Activated CD4-positive, alpha-beta T cell treated with anti-CD3 and anti-CD28 coated beads for 48 hours (primary cell): ENCODE measurements around the gene SEPTIN5.
"Not testable (repeated sequence)": the region's sequence is repeated elsewhere in the genome, so short reads cannot be mapped to it uniquely, and the experiment has no call there.

Source experiments
- DNase-seq: peaks from one replicate; pipeline ENCODE4 v3.0.0-alpha.2; 2020

Gene SEPTIN5

DNA sequence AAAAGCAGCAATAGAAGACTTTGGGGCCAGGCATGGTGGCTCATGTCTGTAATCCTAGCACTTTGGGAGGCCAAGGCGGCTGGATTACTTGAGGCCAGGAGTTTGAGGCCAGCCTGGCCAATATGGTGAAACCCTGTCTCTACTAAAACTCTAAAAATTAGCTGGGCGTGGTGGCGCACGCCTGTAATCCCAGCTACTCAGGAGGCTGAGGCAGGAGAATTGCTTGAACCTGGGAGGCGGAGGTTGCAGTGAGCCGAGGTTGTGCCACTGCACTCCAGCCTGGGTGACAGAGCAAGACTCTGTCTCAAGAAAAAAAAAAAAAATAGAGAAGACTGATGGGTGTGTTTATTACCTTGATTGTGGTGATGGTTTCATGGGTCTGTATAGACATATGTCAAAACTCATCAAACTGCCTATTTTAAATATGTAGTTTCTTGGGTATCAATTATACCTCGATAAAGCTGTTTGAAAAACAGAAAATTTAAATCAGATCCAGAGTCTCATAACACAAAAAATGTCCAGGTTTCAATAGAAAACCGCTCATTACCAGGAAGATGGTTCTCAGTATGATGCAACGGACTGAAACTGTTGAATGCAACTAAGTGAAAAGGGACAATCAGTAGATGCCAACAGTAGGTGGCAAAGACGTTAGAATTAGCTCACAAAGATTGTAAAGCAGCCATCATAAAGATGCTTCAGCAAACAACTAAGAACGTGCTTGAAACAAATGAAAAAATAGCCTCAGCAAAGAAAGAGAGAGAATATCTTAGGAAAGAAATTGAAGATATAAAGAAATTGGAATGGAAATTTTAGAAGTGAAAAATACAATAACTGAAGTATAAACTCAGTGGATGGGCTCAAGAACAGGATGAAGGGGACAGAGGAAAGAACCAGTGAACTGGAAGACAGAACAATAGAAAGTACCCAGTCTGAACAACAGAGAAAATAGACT is 33.1 kb upstream of the SEPTIN5 start:
- DNase-seq = no peak

DNA sequence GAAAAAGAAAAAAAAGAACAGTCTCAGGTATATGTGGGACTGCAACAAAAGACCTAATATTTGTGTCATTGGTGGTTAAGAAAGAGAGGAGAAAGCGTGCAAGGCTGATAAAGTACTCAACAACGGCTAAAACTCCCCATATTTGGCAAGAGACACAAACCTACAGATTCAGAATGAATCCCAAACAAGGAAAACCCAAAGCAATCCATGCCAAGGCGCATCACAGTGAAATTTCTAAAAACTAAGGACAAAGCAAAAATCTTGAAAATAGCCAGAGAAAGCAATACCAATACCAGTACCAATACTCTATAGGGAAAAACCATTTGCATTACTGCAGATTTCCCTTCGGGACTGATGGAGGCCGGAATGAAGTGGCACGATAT is 32.4 kb upstream of the SEPTIN5 start:
- no peak for DNase-seq

DNA sequence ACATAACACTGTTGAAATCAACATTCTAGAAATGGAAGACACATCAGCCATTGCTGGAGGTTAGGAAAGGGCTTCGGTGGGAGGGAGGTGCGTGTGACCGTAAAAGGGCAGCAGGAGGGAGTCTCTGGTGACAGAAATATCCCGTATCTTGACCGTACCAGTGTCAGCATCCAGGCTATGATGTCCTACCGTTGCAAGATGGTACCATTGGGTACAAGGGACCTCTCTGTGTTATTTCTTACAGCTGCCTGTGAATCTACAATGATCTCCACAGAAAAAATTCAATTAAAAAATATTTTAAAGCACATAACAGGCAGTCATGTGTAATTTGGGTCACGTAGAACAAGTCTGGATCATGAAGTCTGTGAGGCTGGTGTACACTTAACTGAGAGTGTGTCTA is 27.4 kb upstream of the SEPTIN5 start:
- DNase-seq = no peak

DNA sequence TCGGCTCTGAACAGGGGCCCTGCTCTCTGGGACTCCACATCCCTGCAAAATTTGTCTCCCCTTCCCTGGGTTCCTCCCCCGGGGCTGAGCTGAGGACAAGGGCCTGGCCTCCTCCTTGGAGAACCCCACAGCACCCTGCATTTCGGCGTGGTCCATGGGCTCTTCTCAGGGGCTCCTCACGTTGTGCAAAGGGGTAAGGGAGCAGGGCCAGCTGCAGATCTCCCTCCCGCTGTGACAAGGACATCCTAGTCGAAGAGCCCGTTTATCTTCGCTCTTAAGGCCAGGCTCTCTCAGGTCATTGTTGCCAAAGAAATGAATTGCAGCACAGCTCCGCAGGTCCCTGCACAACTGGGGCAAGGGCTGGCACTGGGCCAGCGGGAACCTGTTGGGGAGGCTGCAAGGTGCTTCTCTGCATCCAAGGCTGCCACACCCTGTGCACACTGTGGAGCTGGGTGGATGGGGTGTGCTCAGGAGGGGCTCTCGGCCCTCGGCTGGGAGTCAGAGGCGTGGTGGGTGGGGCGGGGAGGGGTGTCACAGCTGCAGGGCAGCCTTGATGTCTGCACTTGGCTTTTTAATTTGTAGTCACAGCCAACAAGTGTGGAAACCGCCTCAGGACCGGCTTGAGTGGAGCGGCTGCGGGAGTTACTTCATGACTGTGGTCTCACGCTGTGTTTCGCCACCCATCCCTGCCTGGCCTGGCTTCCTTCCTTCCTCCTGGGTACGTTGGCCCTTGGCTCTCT is 26.6 kb upstream of the SEPTIN5 start:
- no peak for DNase-seq

DNA sequence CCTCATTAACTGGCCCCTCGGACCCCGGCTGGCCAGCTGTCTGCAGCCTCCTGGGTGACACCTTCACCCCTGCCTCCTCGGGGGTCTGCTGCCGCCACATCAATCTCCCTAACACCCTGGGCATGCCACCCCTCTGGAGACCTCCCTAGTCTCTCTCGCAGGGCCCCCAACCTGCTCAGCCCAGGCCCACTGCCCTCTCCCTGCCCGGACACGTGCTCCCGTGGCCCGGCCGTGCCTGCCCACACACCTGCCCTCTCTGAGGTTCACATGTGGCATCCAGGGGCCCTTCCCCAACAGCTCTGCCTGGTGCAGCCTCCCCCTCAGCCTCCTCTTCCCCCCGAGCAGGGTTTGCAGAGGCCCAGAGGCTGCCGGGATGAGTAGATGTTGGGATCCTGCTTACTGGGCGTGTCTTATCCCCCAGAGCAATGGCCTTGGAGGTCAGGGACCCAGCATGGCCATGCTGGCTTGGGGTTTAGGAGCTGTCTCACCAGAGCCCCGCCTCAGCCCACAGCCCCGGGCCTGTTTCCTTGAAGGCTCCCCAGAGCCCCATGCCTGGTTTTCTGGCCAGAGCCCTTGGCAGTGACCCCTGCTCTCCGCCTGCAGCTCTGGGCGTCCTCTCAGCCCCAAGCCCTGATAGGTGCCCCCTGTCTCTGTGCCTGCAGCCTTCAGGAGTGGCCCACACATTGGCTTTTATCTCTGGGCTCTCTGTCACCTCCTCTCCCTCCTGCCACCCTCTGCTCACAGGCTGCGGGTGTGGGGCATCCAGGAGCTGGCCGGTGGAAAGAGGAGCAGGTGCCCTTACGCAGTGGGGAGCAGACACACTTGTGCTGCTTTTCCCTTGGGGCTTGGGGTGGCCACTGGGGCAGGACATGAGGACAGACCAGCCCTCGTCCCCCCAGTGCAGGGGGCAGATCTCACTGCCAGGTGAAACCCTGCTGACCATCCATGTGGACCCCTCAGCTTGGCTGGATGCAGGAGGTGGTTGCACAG is 25.7 kb upstream of the SEPTIN5 start:
- no peak for DNase-seq

DNA sequence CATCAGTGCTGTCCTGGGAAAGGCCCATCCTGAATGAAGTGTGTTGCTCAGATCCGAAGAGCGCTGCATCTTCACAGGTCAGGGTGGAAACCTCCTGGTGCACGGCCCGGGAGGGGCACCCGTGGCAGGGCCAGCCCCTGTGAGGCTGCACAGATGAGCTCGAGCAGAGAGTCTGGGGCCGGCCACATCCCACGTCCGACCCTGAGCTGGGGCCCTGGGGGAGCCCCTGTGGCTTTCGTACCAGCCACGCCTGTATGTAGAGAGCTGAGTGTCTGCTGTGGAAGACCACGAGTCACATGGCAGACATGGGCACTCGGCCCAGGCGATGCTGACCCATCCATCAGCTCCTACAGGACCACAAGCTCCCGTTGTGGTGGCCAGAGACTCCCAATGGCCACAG is 24.9 kb upstream of the SEPTIN5 start:
- DNase-seq = no peak

DNA sequence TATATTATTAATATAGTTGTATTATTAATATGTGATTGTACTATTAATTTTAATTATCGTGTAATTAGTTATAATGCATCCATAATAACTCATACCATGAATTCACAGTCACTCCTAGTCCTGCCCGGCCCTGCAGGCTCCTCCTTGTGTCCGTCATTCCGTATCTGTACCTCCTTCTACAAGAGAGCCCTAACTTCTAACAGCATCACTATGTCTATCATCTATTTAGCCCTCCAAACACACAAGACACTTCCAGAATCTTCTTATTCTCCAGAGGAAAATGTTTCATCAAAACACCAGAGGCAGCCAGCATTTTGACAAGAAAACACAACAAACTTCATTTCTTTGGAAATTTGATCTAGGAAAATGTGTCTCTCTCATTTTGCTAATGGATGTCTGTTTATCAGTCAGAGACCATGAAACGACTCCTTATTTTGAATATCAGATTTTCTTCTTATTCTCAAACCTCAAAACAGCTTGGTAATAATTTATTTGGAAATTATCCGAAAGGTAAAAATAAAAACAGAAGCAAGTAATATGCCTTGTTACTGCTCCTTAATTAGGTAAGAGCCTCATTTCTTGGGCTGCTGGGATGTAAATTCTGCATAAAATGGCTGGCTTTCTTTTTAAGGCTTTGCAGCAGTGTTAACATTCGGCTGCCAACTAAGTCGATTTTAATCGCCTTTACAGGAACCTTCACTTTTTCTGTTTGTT is 23.1 kb upstream of the SEPTIN5 start:
- DNase-seq = no peak

DNA sequence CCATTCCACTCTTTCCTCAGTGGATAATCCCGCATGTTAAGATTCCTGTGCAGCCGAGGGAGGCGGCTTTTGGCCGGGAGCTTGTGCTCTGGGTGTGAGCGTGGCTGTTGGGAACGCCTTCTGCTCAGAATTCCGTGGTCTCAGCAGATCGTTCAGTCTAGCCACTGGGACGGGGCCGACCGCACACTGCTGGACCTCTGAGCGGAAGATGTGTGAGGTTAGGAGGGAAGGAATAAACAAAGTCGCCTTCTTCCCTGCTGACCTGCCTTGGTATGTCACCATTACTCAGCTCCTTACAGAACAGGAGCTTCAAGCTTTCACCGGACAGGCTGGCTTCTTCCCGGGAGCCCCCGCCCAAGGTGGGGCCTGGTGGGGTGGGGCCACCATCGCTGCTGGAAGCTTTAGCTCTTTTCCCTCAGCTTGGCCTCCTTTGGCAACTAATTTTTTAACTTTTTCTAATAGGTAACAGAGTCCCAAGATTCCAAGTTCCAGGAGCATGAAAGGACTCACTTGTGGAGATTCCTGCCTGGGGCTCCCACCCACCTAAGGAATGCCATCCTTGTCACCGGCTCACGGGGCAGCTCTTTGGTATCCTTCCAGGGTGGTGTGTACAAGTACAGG is 22.5 kb upstream of the SEPTIN5 start:
- DNase-seq = no peak

DNA sequence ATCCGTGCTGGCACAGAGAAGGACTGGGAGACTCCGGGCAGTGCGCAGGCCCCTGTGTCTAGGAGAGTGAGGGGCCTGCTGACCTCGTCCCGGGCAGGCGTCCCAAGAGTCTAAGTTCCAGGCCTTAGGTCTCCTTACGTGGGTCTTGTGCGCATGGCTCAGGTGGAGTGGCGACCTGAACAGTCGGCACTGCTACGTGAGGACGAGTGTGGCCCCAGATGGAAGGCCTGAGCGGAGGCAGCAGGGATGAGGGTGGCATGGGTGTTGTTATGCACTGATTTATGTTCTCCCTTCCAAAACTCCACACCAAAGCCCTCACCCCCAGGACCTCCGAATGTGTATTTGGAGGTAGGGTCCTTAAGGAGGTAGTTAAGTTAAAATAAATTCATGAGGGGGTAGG is 20.7 kb upstream of the SEPTIN5 start:
- no peak for DNase-seq

DNA sequence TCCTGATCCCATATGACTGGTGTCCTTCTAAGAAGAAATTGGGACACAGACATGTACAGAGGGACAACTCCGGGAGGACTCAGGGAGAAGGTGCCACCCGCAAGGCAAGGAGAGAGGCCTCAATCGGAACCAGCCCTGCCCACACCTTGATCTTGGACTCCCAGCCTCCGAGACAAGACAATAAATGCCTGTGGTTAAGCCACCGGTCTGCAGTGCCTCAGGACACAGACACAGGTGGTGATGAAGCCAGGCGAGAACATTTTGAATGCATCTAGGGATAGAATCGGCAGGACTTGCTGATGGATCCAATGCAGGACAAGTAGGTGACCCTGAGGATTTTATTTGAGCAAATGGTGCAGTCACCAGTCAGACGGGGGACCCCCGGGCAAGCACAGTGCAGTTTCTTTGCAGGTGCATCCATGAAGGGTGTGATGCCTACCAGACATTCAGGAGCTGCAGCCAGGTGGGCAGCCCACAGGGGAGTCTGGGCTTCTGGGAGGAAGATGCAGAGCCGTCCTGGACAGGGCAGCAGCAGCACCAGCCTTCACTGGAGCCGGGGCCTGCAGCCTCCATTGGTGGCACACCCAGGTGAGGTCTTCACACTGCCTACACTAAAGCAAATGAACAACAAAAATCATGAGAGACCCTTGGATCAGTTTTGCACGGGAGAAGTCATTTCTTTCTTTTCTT is 20.2 kb upstream of the SEPTIN5 start:
- DNase-seq = no peak

DNA sequence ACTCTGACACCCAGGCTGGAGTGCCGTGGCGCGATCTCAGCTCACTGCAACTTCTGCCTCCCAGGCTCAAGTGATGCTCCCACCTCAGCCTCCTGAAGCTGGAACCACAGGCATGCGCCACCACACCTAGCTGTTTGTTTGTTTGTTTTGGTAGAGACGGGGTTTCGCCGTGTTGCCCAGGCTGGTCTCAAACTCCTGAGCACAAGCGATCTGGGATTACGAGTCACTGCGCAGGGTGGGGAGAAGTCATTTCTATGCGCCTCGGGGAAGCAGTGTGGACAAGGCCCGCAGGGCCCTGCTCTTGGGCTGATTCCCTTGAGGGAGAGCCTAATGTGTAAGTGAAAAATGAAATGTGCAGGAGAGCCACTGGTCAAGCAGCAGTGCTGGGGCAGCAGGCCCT is 19.6 kb upstream of the SEPTIN5 start:
- DNase-seq = no peak

DNA sequence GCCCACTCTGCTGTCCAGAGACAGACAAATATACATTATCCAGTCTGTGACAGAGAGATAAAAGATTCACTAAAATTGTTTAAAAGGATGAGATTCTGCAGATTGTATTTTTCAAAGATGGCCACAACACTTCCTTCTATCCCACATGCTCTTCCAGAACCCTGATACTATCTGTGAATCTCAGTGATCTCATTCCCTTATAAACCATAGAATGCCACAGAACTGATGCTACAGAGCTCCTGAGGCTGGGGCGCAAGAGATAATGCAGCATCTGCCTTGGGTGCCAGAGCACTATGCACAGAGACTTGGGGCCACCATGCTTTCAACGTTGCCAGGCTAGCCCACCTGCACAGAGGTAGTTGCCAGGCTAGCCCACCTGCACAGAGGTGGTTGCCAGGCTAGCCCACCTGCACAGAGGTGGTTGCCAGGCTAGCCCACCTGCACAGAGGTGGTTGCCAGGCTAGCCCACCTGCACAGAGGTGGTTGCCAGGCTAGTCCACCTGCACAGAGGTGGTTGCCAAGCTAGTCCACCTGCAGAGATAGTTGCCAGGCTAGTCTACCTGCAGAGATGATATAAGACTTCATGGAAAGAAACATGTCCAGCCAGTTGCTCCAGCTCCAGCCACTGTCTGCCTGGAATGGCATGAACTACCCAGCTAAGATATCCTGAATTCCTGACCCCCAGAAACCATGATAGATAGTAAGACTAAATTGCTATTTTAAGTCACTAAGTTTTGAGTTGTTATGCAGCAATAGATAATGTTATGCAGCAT is 17.6 kb upstream of the SEPTIN5 start:
- DNase-seq = no peak

DNA sequence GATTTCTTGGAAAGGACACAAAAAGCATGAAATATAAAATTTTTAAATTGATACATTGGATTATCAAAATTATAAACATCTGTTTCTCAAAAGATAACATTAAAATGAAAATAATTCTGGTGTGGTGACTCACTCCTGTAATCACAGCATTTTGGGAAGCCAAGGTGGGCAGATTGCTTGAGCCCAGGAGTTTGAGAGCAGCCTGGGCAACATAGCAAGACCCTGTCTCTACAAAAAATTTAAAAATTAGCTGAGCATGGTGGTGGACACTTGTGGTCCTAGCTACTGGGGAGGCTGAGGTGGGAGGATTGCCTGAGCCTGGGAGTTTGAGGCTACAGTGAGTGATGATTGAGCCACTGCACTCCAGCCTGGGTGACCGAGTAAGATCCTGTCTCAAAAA is 16.4 kb upstream of the SEPTIN5 start:
- DNase-seq = not testable (repeated sequence)

DNA sequence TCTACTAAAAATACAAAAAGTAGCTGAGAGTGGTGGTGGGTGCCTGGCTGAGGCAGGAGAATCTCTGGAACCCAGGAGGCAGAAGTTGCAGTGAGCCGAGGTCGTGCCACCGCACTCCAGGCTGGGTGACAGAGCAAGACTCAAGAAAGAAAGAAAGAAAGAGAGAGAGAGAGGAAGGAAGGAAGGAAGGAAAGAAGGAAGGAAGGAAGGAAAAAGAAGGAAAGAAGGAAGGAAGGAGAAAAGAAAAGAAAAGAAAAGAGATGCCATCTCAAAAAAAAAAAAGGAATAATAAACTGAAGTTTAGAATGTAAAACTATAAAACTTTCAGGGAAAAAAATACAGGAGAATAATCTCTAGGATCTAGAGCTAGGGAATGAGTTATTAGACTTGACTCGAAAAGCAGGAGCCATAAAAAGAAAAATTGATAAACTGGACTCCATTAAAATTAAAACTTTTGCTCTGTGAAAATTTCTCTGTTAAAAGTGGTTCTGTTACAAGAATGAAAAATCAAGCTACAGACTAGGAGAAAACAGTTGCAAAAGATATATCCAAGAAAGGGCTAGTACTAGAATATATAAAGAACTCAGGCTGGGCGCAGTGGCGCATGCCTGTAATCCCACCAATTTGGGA is 13.4 kb upstream of the SEPTIN5 start:
- DNase-seq = no peak

DNA sequence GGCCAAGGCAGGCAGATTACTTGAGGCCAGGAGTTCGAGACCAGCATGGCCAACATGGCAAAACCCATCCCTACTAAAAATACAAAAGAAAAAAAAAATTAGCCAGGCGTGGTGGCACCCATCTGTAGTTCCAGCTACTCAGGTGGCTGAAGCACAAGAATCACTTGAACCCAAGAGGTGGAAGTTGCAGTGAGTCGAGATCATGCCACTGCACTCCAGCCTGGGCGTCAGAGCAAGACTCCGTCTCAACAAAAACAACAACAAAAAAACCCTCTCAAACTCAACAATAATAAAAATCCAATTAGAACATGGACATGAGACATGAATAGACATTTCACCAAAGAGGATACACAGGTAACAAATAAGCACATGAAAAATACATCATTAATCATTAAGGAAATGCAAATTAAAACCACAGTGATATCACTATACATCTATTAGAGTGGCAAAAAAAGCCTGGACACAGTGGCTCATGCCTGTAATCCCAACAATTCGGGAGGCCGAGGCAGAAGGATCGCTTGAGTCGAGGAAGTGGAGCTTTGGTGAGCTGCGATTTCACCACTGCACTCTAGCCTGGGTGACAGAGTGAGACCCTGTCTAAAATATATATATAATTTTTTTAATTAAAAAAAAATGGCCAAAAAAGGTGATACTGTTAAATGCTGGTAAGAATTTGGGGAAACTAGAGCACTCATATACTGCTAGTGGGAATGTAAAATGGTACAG is 12.7 kb upstream of the SEPTIN5 start:
- DNase-seq = no peak

DNA sequence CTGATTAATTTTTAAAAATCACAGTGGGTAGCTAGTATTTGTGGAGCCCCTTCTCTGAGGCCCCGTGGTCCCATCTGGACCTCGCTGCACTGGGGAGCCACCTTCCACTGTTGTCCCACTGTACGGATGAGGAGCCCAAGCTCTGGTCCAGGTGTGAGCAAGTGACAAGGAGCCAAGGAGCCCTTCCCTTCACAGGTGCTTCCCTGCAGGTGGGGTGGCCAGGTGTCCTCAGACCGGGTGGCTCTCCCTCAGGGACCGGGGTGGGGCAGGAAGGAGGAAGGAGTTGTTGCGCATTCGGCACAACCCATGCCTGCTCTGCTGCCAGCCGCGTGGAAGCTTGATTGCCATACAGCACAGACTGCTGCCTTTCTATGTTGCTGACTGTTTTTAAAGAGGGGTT is 10.4 kb upstream of the SEPTIN5 start:
- no peak for DNase-seq

DNA sequence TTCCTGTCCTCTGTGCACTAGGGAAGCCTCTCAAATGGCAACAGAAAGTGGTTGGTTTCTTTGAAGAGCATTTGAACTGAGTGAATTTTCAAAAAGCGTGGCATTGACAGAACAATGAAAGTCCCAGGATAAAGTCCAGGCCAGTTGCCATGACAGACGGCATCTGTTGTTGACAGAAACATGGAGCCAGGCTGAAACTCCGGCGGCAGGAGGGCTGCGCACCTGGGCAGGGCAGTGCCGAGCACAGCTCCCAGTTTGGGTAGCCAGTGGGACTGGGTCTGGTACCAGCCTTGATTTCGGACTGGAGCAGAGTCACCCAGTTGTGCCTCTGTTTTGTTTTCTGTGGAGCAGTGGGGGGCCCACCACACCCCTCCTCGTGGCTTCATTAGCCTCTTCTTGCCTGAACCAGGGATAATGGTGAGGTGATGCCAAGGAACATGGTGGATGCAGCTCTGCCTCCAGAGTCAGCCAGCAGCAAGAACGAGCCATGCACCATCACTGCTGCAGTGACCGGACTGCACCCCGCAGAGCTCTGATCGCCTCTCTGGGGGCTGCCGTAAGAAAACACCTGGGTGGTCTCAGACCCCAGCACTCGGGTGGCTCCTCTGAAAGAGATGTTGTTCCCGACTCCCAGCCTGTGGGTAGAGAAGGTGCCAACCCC is 9.8 kb upstream of the SEPTIN5 start:
- no peak for DNase-seq

DNA sequence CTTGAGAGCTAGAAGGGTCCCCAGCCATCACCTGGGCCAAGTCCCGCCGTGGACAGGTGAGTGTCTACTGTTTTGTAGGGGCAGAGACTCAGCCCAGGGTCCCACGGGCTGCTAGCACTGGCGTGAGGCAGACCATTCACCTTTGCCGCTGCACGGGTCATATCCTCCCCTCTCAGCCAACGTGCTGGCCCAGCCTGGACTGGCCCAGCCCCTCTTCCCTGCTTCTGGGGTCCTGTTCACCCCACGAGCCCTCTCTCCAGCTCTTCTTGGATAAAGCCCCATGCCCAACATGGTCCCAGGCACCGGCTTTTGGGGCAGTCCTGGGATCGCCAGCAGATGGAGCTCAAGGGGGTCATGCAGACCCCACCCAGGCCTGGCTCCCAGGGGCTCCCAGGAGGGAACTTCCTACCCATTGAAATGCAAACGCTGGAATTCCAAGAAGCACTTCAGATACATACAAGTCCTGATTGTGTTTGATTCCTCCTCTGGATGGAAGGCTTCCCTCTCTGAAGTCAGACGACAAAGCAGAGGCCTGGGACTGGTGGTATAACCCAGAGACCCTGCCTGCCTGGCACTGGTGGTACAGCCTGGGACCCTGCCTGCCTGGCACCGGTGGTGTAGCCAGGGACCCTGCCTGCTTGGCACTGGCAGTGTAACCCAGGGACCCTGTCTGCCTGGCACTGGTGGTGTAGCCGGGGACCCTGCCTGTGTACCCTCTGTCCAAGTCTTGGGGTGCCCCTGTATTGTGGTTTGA is 8.9 kb upstream of the SEPTIN5 start:
- no peak for DNase-seq
